Activated T-cell treated with anti-CD3 and anti-CD28 coated beads for 48 hours (primary cell): ENCODE results near the gene MAGI1.

Source experiments
- DNase-seq: peaks from one replicate; pipeline ENCODE4 v3.0.0-alpha.2; 2020; ENCODE audit warnings: low read depth

MAGI1 gene

DNA sequence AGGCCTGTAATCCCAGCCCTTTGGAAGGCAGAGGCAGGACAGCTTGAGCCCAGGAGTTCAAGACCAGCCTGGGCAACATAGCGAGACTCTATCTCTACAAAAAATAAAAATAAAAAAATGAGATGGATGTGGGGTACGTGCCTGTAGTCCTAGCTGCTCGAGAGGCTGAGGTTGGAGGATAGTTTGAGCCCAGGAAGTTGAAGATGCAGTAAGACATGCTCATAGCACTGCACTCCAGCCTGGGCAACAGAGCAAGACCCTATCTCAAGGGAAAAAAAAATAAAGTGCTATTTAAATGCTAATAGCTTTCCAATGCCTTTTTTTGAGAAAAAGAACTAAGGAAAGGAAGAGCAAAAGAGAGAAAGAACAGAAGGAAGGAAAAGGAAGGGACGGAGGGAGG is 94.5 kb downstream of the MAGI1 start:
- no peak for DNase-seq

GRCh38 chr3:65939801-65940246 is 98.9 kb downstream of the MAGI1 start:
- DNase-seq: no peak

DNA sequence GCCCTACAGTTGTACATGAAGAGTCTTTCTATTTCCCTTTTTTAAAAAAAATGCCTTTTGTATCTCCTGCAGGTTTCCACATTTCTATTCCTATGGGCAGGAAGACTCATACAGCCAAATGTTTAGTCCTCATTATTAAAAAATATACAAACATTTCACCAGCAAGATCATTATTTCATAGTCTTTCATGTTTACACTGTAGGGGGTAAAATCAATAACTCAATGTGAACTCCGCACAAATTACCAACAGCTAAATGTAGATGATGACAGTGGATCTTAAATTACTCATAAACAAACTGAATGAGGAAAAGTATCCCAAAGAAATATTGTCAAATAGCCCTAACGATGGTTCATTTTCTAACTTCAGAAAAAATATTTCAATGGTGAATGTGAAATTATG is 99.5 kb downstream of the MAGI1 start:
- no peak for DNase-seq

- no peak for DNase-seq
Measured at GRCh38 chr3:65938676-65939075, 100.0 kb downstream of the MAGI1 start.

DNA sequence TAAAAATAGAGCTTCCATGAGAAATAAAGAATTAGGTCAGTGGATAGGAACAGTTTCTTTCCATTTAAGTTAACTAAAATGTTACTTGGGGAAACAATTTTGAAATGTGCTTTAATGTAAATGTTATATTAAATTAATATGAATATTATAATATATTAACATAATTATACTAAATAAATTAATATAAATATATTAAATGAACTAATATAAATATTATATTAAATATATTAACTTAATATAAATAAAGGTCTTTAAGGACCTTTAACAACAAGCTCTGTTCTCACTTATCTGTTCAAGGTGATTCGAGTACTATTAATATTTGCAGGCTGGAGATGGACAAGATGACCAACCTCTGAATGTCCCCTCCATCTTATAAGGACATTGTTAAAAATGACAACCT is 100.6 kb downstream of the MAGI1 start:
- DNase-seq: no peak

GRCh38 chr3:65936908-65937638 is 101.6 kb downstream of the MAGI1 start:
- no peak for DNase-seq

- DNase-seq: no peak
Measured at GRCh38 chr3:65935724-65936123, 103.0 kb downstream of the MAGI1 start.

- DNase-seq: no peak
Measured at GRCh38 chr3:65930648-65931047, 108.1 kb downstream of the MAGI1 start.

GRCh38 chr3:65928110-65928509 is 110.6 kb downstream of the MAGI1 start:
- DNase-seq: no peak

DNA sequence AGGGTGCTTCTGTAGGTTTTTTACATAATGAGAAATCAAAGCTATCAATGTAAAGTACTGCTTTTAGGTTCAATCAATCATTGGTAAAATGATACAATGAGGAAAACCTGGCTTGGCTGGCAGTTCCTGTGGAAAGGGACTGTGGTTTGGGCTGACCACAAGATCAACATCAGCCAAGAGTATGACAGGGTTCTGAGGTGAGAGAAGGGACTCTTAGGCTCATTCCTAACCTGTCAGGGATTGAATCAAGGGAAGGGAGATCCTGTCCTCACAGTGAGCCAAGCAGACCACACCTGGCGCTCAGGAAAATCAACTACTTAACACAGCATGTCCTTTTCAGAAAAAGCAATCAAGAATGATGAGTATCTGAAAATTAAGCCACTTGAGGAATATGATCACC is 111.1 kb downstream of the MAGI1 start:
- no peak for DNase-seq

GRCh38 chr3:65925254-65925954 is 113.3 kb downstream of the MAGI1 start:
- no peak for DNase-seq

- no peak for DNase-seq
Measured at GRCh38 chr3:65924762-65925161, 114.0 kb downstream of the MAGI1 start.

DNA sequence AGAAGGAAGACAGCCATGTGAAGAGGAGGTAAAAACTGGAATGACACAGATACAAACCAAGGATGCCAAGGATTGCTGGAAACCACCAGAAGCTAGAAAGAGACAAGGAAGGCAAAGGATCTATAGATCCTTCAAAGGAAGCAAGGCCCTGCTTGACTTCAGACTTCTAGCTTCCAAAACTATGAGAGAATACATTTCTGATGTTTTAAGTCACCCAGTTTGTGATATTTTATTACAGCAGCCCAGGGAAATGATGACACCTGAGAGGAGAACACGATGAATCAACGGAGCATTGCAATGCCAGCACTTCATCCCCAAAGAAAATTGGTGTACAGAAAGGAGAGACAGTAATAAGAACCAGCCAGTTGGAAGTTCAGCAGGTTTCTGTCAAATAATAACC is 116.3 kb downstream of the MAGI1 start:
- no peak for DNase-seq

DNA sequence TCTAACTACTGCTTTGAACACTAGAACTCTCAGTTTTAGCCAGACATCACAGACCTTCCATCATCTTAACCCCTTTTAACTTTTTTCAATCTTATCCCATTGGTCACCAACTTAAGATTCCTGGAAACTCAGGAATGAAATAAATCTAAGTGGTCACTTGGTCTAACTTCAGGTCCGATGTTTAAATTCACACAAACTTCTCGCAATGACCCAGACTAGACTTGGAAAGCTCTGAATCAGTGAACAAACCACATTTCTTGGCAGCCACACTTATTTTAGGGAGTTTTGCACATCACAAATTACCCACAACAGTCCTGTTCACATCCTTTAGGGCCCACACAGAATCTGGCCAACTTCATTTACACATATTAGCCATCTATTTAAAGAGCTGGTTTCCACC is 118.9 kb downstream of the MAGI1 start:
- DNase-seq: no peak

GRCh38 chr3:65915477-65915876 is 123.2 kb downstream of the MAGI1 start:
- DNase-seq: no peak

DNA sequence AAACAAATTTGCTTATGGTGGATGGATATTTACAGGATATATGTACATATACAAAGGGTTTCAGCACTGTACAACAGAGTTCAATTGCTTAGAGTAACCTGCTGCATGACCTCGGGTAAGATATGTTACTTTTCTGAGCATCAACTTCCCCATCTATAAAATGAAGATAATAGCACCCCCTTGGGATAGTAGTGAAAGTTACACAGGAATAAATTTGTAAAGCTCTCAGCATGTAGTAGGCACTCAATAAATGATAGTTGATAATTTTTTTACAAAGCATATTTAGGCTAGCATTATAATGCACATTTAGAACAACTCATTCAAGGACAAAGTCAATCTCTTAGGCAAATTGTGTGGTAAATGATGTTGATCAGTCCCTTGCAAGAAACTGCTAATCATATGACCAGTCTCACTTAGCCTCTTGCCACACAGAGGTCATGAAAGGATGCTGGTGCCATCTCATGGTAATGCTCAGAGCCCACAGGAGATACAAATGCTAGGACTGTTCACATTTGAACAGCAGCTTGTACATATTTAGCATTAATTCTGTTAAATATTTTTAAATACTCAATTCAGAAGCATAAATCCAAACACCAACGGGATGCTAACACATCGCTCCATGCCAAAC is 123.9 kb downstream of the MAGI1 start:
- no peak for DNase-seq

GRCh38 chr3:65914032-65914739 is 124.5 kb downstream of the MAGI1 start:
- no peak for DNase-seq

DNA sequence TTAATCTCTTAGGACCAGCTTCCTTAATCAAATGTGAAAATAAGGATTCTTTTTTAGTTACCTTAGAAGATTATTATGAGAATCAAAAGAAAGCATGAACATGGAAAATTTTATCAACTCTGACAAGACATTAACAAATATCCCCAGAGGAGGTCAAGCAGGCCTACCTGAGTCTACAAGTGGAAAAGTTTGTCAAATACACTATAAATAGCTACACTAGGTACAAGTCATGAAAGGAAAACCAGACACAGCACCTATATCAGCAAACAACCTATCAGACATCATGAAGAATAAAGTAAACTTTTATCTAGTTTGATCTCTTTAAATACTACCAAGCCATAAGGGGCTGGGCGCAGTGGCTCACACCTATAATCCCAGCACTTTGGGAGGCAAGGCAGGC is 126.1 kb downstream of the MAGI1 start:
- DNase-seq: no peak

- no peak for DNase-seq
Measured at GRCh38 chr3:65908588-65908987, 130.1 kb downstream of the MAGI1 start.

DNA sequence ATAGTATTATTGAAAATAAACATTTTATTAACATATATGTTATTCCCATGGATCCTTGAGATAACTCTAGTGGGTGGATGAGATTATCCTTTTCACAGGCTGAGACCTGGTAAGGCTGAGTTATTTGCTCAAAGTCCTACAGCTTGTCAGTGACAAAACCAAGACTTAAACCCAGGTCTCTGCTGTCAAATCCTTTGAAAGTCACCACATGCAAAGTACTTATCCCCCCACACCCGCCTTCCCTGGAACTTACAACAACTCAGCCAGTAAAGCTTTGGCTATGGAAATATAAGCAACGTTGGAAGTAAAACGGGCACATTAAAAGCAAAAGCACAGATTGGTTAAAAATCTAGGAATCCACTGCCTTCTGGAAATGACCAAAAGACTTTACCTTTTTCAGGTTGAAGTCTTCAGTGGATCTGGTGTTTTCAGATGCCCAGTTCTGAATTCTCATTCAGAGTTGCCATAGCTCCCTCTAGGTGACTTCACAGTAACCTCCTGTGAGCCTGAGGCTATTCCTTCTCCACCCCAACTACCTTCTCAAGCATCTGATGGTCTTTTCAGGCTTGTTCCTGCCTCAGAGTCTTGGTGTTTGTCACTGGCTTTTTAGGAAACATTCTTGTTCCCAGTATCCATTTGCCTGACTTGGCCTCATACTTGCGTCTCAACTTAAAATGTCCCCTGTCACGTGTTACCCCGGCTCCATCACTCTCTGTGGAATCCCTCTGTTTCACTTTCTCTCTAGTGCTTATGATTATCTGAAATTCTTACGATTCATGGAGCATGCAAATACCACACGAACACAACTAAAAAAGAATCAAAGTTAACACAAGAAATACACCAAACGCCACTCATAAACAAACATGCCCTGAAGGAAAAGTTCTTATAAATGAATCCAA is 131.2 kb downstream of the MAGI1 start:
- DNase-seq: no peak

GRCh38 chr3:65905771-65906170 is 132.9 kb downstream of the MAGI1 start:
- DNase-seq: no peak

DNA sequence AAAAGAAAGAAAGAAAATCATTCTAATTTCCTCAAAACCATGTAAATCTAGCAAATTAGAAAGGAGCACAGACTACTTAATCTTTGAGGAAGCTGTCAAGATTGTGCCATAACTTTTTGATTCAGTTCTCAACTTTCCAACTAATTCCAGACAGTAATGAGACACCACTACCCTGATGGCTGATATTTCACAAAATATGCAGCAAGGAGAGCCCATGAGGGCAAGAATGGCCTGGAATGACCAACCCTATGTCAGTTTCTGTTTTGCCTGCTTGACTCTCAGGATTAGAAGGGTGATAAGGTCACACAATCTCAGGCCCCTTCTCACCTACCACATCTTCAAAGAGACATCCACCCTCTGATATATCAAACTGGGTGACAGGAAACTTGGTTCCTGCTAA is 134.7 kb downstream of the MAGI1 start:
- no peak for DNase-seq
